ENCODE measurements around the gene FCRL3. TPM values are rescaled to one million over a fixed set of nuclear protein-coding genes. Genes with fewer than 3 reads are reported as not detected.
"Not testable (repeated sequence)": the region's sequence is repeated elsewhere in the genome, so short reads cannot be mapped to it uniquely, and the experiment has no call there.

The FCRL3 gene
- total RNA-seq (not detected in 2 replicates), polyA plus RNA-seq (not detected in 2 replicates)

GRCh38 chr1:157700732-157701131 lies at the start of gene FCRL3:
Gene FCRL3 (minus strand): TSS chr1:157700769. CDS start chr1:157700489, 280 bp downstream.
- Histone ChIP-seq H3K27ac (no peak within 1 kb of the TSS), H3K4me3 (no peak within 1 kb of the TSS), H2AFZ (no peak within 1 kb of the TSS), H3K9me2 (replicated peaks; ENCODE audit: insufficient read depth) (no peaks in the 10 kb centered on the region), H3K4me1 (ENCODE audit: insufficient read depth) (no peaks in the 10 kb centered on the region), H4K20me1 (ENCODE audit: insufficient read depth, poor library complexity, severe bottlenecking) (no peaks in the 10 kb centered on the region), H3K4me2 (no peak within 1 kb of the TSS), H3K9me3 (ENCODE audit: low read depth) (no peaks in the 10 kb centered on the region), H3K27me3 (peaks cover 6% of the 10 kb centered on the region), H3K79me2 (no peaks in the 10 kb centered on the region), H3K36me3 (replicated peaks; ENCODE audit: insufficient read depth, low read depth) (no peaks in the 10 kb centered on the region)
- 88% methylated on average over 4 of the region's 4 CpGs for WGBS (ENCODE audit: low lambda C conversion rate, missing lambda C conversion rate)
- no peak for TF ChIP-seq EZH2phosphoT487 (IDR thresholded peaks at IDR 0.05; ENCODE audit: low read depth, severe bottlenecking, unreplicated experiment)
- TF ChIP-seq CTCF (IDR thresholded peaks at IDR 0.05; ENCODE audit: poor library complexity), result no peak
- TF ChIP-seq EZH2 (IDR thresholded peaks at IDR 0.05; ENCODE audit: borderline replicate concordance), result no peak
- DNase-seq (ENCODE audit: low spot score), result no peak

GRCh38 chr1:157748262-157748817 lies 47.8 kb upstream of the FCRL3 start:
- no peaks in the 10 kb centered on the region for H3K9me2 ChIP-seq (replicated peaks; ENCODE audit: insufficient read depth)
- H3K4me1 ChIP-seq (ENCODE audit: insufficient read depth), result no peaks in the 10 kb centered on the region
- no peaks in the 10 kb centered on the region for H3K79me2 ChIP-seq
- H4K20me1 ChIP-seq (ENCODE audit: insufficient read depth, poor library complexity, severe bottlenecking), result no peaks in the 10 kb centered on the region
- no peak overlapping the region for H3K4me2 ChIP-seq
- H3K36me3 ChIP-seq (replicated peaks; ENCODE audit: insufficient read depth, low read depth), result no peaks in the 10 kb centered on the region
- H3K27ac ChIP-seq, result no peak overlapping the region
- WGBS (ENCODE audit: low lambda C conversion rate, missing lambda C conversion rate), result 97% methylated on average over 3 of the region's 3 CpGs
- no peak overlapping the region for H3K4me3 ChIP-seq
- no peaks in the 10 kb centered on the region for H3K9me3 ChIP-seq (ENCODE audit: low read depth)
- H2AFZ ChIP-seq, result no peak overlapping the region
- TF ChIP-seq CTCF (IDR thresholded peaks at IDR 0.05; ENCODE audit: poor library complexity) (no peak), EZH2phosphoT487 (IDR thresholded peaks at IDR 0.05; ENCODE audit: low read depth, severe bottlenecking, unreplicated experiment) (no peak), EZH2 (IDR thresholded peaks at IDR 0.05; ENCODE audit: borderline replicate concordance) (no peak)
- no peak for DNase-seq (ENCODE audit: low spot score)
- no peaks in the 10 kb centered on the region for H3K27me3 ChIP-seq

- no peaks in the 10 kb centered on the region for H3K36me3 ChIP-seq (replicated peaks; ENCODE audit: insufficient read depth, low read depth)
These were observed 38.8 kb upstream of the FCRL3 start for GRCh38 chr1:157739229-157739901.

GRCh38 chr1:157735991-157736390 lies 35.4 kb upstream of the FCRL3 start:
- DNase-seq (ENCODE audit: low spot score); H2AFZ ChIP-seq; H3K79me2 ChIP-seq; H4K20me1 ChIP-seq (ENCODE audit: insufficient read depth, poor library complexity, severe bottlenecking); H3K9me3 ChIP-seq (ENCODE audit: low read depth); H3K4me3 ChIP-seq; H3K36me3 ChIP-seq (replicated peaks; ENCODE audit: insufficient read depth, low read depth); H3K4me2 ChIP-seq; H3K27me3 ChIP-seq; H3K27ac ChIP-seq; H3K4me1 ChIP-seq (ENCODE audit: insufficient read depth); H3K9me2 ChIP-seq (replicated peaks; ENCODE audit: insufficient read depth): not testable (repeated sequence)
- WGBS (ENCODE audit: low lambda C conversion rate, missing lambda C conversion rate), result 79% methylated on average over 5 of the region's 5 CpGs

More at GRCh38 chr1:157739229-157739901, 38.8 kb upstream of the FCRL3 start:
- no peaks in the 10 kb centered on the region for H3K9me3 ChIP-seq (ENCODE audit: low read depth)
- H3K27me3 ChIP-seq, result no peaks in the 10 kb centered on the region
- no peak for DNase-seq (ENCODE audit: low spot score)
- H3K4me2 ChIP-seq, result no peak overlapping the region
- no peak for TF ChIP-seq CTCF (IDR thresholded peaks at IDR 0.05; ENCODE audit: poor library complexity)
- no peak for TF ChIP-seq EZH2 (IDR thresholded peaks at IDR 0.05; ENCODE audit: borderline replicate concordance)
- no peak for TF ChIP-seq EZH2phosphoT487 (IDR thresholded peaks at IDR 0.05; ENCODE audit: low read depth, severe bottlenecking, unreplicated experiment)
- no peak overlapping the region for H3K4me3 ChIP-seq
- H3K27ac ChIP-seq, result no peak overlapping the region
- no peaks in the 10 kb centered on the region for H4K20me1 ChIP-seq (ENCODE audit: insufficient read depth, poor library complexity, severe bottlenecking)
- WGBS (ENCODE audit: low lambda C conversion rate, missing lambda C conversion rate), result 76% methylated on average over 5 of the region's 5 CpGs
- no peaks in the 10 kb centered on the region for H3K4me1 ChIP-seq (ENCODE audit: insufficient read depth)
- no peaks in the 10 kb centered on the region for H3K9me2 ChIP-seq (replicated peaks; ENCODE audit: insufficient read depth)
- H3K79me2 ChIP-seq, result no peaks in the 10 kb centered on the region
- H2AFZ ChIP-seq, result no peak overlapping the region
